Spinal cord (tissue), 10 donors: ENCODE data around the gene USP28. TPM values are rescaled to one million over a fixed set of nuclear protein-coding genes. Genes with fewer than 3 reads are reported as not detected.
"Not testable (repeated sequence)": the region's sequence is repeated elsewhere in the genome, so short reads cannot be mapped to it uniquely, and the experiment has no call there.

ENCODE experiments used
- DNase-seq, 6 donors: peaks; one replicate each; pipeline versions ENCODE4 v3.0.0 to v3.0.0-alpha.2; 2013 to 2015; ENCODE audit warnings: low spot score in 6 of 6, low read depth in 4 of 6
- H3K27ac ChIP-seq: one replicate; pipeline ENCODE4 v1.5.1; 2013; ENCODE audit warnings: low read depth, low read length, control low read depth
- H3K27me3 ChIP-seq: one replicate; pipeline ENCODE4 v1.6.1; 2013; ENCODE audit warnings: low read length; ENCODE audit not compliant: control insufficient read depth, insufficient read depth
- H3K36me3 ChIP-seq: one replicate; pipeline ENCODE4 v1.6.1; 2013; ENCODE audit warnings: low read length; ENCODE audit not compliant: control insufficient read depth, insufficient read depth
- H3K4me1 ChIP-seq: one replicate; pipeline ENCODE4 v1.6.1; 2013; ENCODE audit warnings: low read length; ENCODE audit not compliant: control insufficient read depth, insufficient read depth
- H3K4me3 ChIP-seq: one replicate; pipeline ENCODE4 v1.5.1; 2013; ENCODE audit warnings: low read depth, low read length, control low read depth
- H3K9me3 ChIP-seq: one replicate; pipeline ENCODE4 v1.6.1; 2013; ENCODE audit warnings: low read length; ENCODE audit not compliant: control insufficient read depth, insufficient read depth
- WGBS: methylation state at CpG from one replicate; pipeline ENCODE4 v1.1.5; 2013; ENCODE audit warnings: missing lambda C conversion rate; ENCODE audit not compliant: insufficient coverage; 5-methylcytosine and 5-hydroxymethylcytosine counted together
- polyA plus RNA-seq, 2 donors: library from polyadenylated mRNA; unstranded; fragments of 120-200 nt; gene quantifications; one replicate each; pipeline ENCODE4 v1.2.1, GENCODE V29; 2013; ENCODE audit not compliant: insufficient read length in 2 of 2
- total RNA-seq, 2 donors: library from RNA; depleted of rRNA in 1 of 2; stranded (reverse); fragments of 120-200 nt in 1 of 2; fragments of >200 nt in 1 of 2; gene quantifications; one replicate each; pipeline versions ENCODE4 v1.2.3 to v1.2.4, GENCODE V29; 2013 to 2014
- donor health status: healthy.

USP28 gene
- total and polyA plus RNA-seq, 4 donors: 21.9 to 38.1 (median 28.7) TPM

DNA sequence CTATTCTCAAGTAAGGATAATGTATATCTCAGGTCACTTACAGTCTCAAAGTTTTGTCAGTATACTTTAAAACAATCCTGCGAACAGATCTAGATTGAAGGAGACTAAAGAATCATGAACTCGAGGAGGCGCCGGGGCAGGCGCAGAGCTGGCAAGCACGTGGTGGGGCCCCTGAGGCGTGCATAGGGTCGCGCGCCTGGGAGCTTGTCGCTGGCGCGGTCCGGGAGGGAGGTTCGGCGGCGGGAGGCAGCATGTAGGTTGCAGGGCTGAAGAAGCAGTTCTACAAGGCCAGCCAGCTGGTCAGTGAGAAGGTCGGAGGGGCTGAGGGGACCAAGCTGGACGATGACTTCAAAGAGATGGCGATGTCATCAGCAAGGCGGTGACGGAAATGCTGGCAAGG lies 86.4 kb downstream of the USP28 start:
- not testable (repeated sequence) for H3K9me3 ChIP-seq, H3K27ac ChIP-seq, H3K4me3 ChIP-seq, DNase-seq, H3K36me3 ChIP-seq, H3K27me3 ChIP-seq, H3K4me1 ChIP-seq
- 89% methylated on average over 21 of the region's 22 CpGs for WGBS

DNA sequence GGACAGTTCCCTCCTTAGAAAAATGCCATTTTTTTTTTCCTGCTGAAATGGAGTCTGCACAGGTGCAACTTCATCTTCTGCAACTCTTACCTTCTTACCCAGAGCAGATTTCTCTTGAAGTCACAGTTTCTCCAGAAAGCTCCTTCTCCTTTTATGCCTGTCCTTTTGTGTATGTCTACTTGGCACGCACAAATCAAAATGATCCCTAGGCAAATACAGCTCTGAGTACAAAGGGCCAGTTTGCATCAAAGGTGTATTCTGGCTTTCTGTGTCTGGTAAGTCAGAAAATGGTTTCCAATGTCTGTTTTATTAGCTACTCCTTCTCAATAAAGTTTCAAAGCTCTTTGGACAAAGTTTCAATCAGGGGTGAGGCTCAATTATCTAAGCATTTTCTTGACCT lies 93.2 kb downstream of the USP28 start:
- Histone ChIP-seq H3K27ac (no peak overlapping the region), H3K4me3 (no peak overlapping the region), H3K9me3 (no peaks in the 10 kb centered on the region), H3K4me1 (peaks cover 2% of the 10 kb centered on the region), H3K36me3 (no peaks in the 10 kb centered on the region), H3K27me3 (no peaks in the 10 kb centered on the region)
- DNase-seq: no peak
- no CpG with 5 or more reads among the region's 1 CpG for WGBS

DNA sequence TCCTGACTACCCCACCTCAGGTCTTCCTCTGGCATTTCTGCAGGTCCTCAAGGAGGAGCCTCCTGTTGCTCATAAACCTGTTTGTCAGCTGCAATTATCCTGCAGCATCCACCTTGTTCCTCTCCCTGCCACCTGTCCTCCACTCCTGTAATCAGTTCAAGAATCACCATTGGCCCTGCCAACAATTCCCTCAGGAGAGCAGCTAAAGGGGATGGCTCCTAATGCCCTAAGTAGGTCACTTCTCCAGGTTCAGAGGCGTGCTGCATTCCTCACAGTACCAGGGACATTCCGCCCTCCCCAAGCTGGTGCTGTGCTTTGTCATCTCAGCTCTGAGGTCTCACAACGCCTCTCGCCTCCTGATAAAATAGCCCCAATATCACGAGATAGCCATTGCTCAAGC lies 93.7 kb downstream of the USP28 start:
- 93% methylated on average over 5 of the region's 5 CpGs for WGBS
- DNase-seq: no peak
- Histone ChIP-seq H3K4me1 (peaks cover 2% of the 10 kb centered on the region), H3K27me3 (no peaks in the 10 kb centered on the region), H3K4me3 (no peak overlapping the region), H3K36me3 (no peaks in the 10 kb centered on the region), H3K27ac (no peak overlapping the region), H3K9me3 (no peaks in the 10 kb centered on the region)

DNA sequence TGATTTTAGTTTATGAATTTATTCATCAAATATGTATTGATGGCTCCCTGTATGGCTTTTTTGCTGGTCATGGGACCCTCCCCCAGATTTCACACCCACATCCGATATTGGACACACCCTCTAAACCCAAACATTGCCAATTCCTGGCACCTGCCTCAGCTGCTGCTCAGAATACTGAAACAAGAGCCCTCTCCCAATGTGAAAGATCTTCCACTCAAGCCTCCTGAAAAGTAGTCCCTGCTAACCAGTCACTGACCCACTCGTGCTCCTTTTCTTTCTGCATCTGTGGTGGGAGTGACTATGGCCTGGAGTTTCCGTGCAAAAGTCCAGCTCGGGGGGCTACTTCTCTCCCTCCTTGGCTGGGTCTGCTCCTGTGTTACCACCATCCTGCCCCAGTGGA lies 95.9 kb downstream of the USP28 start, which contains the start of gene CLDN25:
TSS of gene CLDN25 (plus strand) at position 301 of the 400 bp plus-strand sequence. CDS start at position 301, 0 bp downstream.
- no peak within 1 kb of the TSS for H3K4me3 ChIP-seq
- peaks cover 2% of the 10 kb centered on the region for H3K4me1 ChIP-seq
- no peaks in the 10 kb centered on the region for H3K36me3 ChIP-seq
- no peak within 1 kb of the TSS for H3K27ac ChIP-seq
- DNase-seq: no peak
- WGBS: 78% methylated on average over 3 of the region's 4 CpGs
- H3K27me3 ChIP-seq: no peaks in the 10 kb centered on the region
- H3K9me3 ChIP-seq: no peaks in the 10 kb centered on the region

DNA sequence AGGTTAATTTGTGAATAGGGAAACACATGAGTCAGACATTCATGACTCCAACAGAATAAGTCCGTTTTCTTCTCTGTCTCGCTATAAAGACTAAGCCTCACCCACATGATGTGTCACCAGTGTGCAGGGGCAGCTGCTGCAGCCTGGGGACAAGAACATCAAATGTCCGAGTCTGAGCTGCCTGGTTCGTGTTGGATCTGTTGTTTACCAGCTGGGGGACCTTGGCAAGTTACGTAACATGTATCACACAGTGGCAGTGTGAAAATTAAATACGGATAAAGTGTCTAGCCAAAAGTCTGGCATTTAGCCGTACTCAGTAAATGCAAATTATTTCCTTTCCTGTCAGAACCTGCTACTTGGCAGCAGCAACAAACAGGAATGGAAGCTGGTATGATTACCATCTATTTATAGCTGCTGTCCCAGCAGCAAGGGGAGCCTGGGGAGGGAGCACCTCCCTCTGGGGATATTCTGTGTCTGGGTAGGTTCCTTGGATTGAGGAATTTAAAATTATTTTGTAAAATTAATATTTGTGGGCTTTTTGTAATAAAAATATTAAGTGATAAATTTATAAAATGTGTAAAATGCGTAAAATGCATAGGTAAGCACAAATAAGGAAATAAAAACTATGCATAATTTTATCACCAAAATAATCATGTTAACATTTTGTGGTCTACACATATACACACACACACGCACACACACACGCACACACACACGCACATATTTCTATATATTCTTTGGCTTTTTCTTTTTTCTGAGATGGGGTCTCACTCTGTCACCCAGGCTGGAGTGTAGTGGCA lies 97.1 kb downstream of the USP28 start:
- H3K4me3 ChIP-seq: no peak overlapping the region
- H3K27ac ChIP-seq: no peak overlapping the region

DNA sequence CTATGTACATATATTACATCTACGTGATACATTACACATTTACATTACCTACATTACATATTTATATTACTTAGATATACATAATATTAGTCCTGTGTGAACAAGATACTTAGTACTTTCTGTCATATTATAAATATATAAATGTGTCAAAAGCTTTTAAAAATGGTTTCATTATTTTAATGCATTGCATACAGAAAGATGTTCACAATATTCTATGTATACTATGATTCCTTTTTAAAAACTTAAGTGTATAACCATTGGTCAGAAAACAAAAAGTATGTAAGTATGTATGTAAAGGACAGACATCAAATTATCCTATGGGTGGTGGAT lies 101.2 kb downstream of the USP28 start:
- H3K4me3 ChIP-seq: peak overlapping the region; percentile 98
- H3K4me1 ChIP-seq: peaks cover 9% of the 10 kb centered on the region
- WGBS: no CpG with 5 or more reads among the region's 1 CpG
- no peak for DNase-seq
- H3K27me3 ChIP-seq: no peaks in the 10 kb centered on the region
- no peaks in the 10 kb centered on the region for H3K9me3 ChIP-seq
- peak overlapping the region; percentile 70 for H3K27ac ChIP-seq
- H3K36me3 ChIP-seq: peaks cover 12% of the 10 kb centered on the region

More for the DNA sequence above, 97.1 kb downstream of the USP28 start:
- 50% methylated on average over 1 of the region's 11 CpGs for WGBS
- peaks cover 2% of the 10 kb centered on the region for H3K4me1 ChIP-seq
- no peaks in the 10 kb centered on the region for H3K36me3 ChIP-seq
- DNase-seq: peak in 2 of 6 donors; percentile 29 to 83
- no peaks in the 10 kb centered on the region for H3K27me3 ChIP-seq
- H3K9me3 ChIP-seq: no peaks in the 10 kb centered on the region

DNA sequence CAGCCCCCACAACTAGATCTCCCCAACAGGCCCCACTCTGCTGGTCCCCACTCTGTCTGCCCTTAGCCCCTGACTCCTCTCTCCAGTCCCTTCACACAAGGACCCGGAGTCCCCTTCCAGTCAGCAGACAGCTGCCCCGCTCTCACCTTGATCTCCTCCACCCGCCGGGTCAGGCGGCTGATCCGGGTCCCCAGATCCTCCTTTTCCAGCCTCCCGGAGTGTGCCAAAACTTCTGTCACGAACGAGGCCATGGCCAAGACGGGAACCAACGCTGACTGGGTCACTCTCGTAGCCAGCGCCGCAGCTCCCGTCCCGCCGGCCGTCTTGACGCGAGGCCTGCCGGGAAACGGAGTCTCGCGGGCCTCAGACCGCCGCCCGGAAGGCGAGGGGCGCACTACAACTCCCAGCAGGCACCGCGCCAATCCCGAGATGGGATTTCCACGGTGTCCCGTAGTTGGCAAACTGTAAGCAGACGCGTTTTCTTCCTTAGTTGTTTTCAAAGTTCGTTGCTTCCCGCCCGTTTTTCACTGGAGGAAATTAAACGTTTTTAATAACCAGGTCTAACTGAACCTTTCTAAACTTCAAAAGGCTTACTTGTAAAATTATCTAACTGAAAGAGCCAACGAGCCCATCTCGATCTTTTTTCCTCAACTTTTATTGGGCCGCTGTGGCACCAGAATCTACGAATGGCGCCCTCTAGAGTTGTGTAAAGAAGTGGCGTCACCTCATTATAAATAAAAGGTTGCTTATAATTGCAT lies 101.8 kb downstream of the USP28 start, which contains the start of gene ZW10:
TSS of gene ZW10 (minus strand) at position 277 of the 758 bp plus-strand sequence. CDS start at position 251, 26 bp downstream.
- H3K9me3 ChIP-seq: no peaks in the 10 kb centered on the region
- peak; percentile 96 to 99 (median 96) for DNase-seq
- H3K36me3 ChIP-seq: peaks cover 14% of the 10 kb centered on the region
- H3K4me3 ChIP-seq: peak within 1 kb of the TSS; percentile 98
- peaks cover 9% of the 10 kb centered on the region for H3K4me1 ChIP-seq
- WGBS: under 1% methylated on average over 40 of the region's 46 CpGs
- no peaks in the 10 kb centered on the region for H3K27me3 ChIP-seq
- H3K27ac ChIP-seq: peak within 1 kb of the TSS; percentile 70

DNA sequence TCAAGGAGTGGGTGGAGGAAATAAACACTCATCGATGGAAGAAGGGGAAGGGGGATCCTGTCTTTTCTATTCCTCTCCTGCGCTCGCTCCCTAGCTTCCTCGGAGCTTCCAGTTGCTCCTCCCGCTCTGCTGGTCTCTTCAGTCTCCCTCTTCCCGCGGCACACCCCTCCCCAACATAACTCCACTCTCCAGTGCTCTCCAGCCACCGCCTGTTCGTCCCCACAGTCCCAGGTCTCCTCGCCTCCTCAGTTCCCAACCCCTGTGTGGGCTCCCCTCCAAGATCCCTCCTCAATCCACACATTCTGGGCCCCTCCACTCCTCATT lies 102.3 kb downstream of the USP28 start:
- Histone ChIP-seq H3K4me3 (peak overlapping the region; percentile 98), H3K9me3 (no peaks in the 10 kb centered on the region), H3K27ac (peak overlapping the region; percentile 70), H3K36me3 (peaks cover 15% of the 10 kb centered on the region), H3K4me1 (peaks cover 8% of the 10 kb centered on the region), H3K27me3 (no peaks in the 10 kb centered on the region)
- WGBS: 0% methylated on average over 9 of the region's 10 CpGs
- DNase-seq: no peak

DNA sequence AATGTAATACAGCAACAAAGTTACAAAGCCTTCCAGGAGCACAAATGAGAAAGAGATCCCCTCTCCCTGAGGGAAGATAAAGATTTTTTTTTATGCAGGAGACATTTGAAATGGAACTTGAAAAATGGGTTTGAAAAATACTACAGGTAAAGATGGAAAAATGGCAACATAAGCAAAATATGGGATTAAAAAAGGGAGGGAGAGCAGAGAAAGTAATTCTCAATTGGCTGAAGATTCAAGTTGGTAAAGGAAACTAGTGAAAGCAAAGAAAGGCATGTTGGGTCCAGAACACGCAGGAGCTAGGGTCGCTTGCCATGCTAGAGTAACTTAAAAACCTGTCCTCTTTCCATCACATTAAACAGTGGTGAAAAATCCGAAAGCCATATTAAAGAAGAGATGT lies 103.4 kb downstream of the USP28 start:
- DNase-seq: no peak

More for the DNA sequence above, 103.4 kb downstream of the USP28 start:
- no peaks in the 10 kb centered on the region for H3K27me3 ChIP-seq
- H3K36me3 ChIP-seq: peaks cover 15% of the 10 kb centered on the region
- H3K9me3 ChIP-seq: no peaks in the 10 kb centered on the region
- H3K27ac ChIP-seq: no peak overlapping the region
- WGBS: no CpG with 5 or more reads among the region's 3 CpGs
- no peak overlapping the region for H3K4me3 ChIP-seq
- peaks cover 7% of the 10 kb centered on the region for H3K4me1 ChIP-seq
